GOT3 (cell line): ENCODE measurements around the gene SPRR2D.
"Not testable (repeated sequence)": the region's sequence is repeated elsewhere in the genome, so short reads cannot be mapped to it uniquely, and the experiment has no call there.

Experiments
- DNase-seq: peaks from one replicate; lab custom pipeline; 2025; ENCODE audit warnings: mixed read lengths; lab: John Stamatoyannopoulos, UW

Gene SPRR2D

DNA sequence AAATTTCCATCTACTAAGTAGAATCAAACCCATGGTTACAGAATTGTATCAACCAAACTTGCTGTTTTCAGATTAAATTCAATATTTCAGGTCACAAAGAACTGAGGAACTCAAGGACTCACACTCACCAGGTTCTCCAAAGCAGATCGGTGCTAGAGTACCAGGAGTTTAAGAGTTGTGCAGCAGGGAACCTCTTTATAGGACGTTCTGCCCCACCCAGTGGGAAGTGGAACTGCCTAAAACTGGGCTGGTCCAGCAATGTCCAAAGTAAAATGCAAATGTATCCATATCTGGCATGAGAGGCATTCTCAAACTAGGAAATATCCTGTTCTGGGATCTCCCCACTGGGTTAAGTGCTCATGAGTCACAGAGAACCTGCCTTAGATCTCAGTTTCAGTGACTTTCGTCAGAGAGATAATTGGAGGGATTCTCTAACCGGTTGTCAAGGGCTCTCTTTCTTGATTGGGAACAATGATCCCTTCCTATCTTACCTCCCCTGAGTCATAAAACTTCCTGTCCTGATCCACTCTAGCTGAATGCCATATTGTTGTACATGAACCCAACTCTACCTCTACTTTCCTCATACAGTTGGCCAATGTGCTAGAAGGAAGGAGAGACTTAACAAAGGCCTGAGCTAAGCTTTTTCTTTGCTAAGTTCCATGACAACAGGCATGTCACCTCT lies at the start of gene SPRR2D:
TSS of gene SPRR2D (minus strand) at position 171 of the 682 bp plus-strand sequence. CDS start 774 bp downstream, outside the sequence.
- DNase-seq: no peak

- DNase-seq: no peak
These were observed 46.7 kb upstream of the SPRR2D start for GRCh38 chr1:153087652-153088051.

GRCh38 chr1:153081736-153082135 lies 40.8 kb upstream of the SPRR2D start:
- no peak for DNase-seq

- no peak for DNase-seq
These were observed 32.1 kb upstream of the SPRR2D start for GRCh38 chr1:153072806-153073726.

- no peak for DNase-seq
These were observed 30.6 kb upstream of the SPRR2D start, which contains the start of gene SPRR2B for GRCh38 chr1:153071511-153071910. Gene SPRR2B (minus strand): TSS chr1:153071611. CDS start chr1:153070839, 772 bp downstream.

DNA sequence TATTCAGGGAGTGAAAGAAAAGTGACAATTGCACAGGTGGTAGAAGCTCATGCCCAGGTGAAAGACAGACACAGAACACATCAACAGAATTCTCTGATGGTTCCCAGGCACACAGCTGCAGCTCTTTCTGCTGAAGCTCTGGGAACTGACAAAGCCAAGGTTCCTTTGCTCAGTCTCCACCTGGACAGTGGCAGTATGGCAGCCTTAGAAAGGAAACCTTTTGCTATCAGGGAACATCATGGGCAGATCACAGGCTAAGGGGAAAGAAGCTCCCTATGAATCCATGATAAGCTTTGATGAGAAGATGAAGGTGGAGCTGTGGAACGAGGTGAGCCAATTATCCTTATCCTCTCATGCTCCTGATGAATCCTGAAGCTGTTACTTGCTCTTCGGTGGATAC lies 29.3 kb upstream of the SPRR2D start:
- no peak for DNase-seq

- no peak for DNase-seq
These were observed 18.2 kb upstream of the SPRR2D start for GRCh38 chr1:153058826-153059784.

DNA sequence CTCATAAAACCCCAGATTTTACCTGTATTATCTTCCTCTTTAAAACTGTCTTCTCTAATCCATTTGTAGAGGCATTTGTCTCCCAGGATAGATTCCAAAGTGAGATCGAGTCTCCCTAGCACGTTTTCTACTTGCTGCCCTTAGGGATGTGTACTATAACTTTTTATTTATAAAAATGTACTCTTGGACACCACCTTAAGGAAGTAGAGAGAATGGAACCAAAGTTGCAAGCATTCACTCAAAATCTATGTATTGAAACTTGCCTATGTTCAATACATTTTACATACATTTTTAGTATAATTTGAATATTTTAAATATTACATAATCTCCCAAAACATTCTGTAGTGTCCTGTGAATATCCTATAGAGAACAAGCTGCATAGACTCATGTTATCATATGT lies 17.2 kb upstream of the SPRR2D start:
- DNase-seq: no peak

GRCh38 chr1:153057375-153057774 lies 16.5 kb upstream of the SPRR2D start, which contains the start of gene SPRR2A:
Gene SPRR2A (minus strand): TSS chr1:153057512. CDS start chr1:153056735, 777 bp downstream.
- DNase-seq: no peak

GRCh38 chr1:153056111-153056510 lies 15.2 kb upstream of the SPRR2D start:
- not testable (repeated sequence) for DNase-seq

GRCh38 chr1:153049211-153049610 lies 8.3 kb upstream of the SPRR2D start:
- no peak for DNase-seq

- DNase-seq: no peak
These were observed 5.7 kb downstream of the SPRR2D start for GRCh38 chr1:153035211-153035610.

DNA sequence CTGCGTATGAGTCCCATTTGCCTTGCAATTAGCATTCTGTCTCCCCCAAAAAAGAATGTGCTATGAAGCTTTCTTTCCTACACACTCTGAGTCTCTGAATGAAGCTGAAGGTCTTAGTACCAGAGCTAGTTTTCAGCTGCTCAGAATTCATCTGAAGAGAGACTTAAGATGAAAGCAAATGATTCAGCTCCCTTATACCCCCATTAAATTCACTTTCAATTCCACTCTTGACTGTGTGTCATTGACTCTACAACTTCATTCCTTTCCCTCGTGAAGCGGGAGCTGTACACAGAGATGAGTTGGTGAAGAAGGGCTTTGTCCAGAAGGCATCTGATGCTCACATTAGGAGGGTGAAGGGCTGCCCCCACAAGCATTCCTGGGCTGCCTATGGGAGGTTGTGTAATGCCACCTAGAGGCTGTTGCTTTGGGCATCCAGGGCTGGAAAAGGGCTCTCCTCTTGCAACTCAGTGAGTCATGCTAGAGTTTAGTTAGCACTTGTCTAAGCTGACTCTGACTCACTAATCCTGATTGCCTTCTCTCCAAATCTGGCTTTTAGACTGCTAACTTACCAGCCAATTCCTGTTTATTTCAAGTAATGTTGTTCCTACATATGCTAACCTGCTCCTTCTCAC lies 8.1 kb downstream of the SPRR2D start:
- DNase-seq: no peak

- DNase-seq: no peak
These were observed 8.8 kb downstream of the SPRR2D start for GRCh38 chr1:153032073-153032472.

- no peak for DNase-seq
These were observed 10.0 kb downstream of the SPRR2D start, which contains the start of gene SPRR1B for GRCh38 chr1:153030895-153031294. Gene SPRR1B (plus strand): TSS chr1:153031203. CDS start chr1:153032346, 1,143 bp downstream.

- no peak for DNase-seq
These were observed 12.2 kb downstream of the SPRR2D start for GRCh38 chr1:153028766-153029165.

DNA sequence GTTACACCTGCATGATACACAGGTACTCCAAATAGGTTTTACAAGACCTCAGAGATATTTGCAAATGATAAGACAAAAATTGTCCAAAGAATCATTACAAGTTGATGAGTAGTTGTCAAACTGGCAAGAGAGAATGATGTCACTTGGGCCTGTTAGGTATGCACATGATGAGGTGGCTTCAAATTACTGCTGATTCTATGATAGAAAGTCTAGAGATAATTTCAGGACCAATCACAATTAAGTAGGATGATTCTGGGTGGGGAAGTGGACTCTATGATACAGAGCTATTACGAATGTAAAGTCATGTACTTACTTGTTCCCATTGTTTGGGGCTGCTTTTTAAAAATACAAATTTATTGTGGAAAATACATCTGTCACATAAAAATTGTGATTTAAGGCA lies 15.1 kb downstream of the SPRR2D start:
- no peak for DNase-seq

- no peak for DNase-seq
These were observed 16.5 kb downstream of the SPRR2D start for GRCh38 chr1:153024413-153024812.

DNA sequence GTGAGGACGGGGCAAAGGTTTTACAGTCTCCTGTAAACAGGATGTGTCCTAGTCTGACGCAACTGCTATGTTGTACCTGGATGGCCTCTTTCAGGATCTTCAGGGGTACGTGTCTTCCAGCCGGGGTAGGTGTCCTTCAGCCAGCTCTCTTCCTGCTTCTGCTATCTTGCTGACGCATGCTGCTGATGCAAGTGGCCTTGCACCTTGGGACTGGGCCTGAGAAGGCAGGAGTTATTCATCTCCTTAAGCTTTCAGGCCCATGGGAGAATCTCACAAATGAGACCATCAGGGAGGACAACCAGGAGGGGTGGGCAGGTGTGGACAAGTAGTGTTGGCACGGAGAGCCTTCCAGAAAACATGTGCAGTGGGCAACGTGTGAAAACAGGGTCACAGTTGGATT lies 17.8 kb downstream of the SPRR2D start:
- no peak for DNase-seq

GRCh38 chr1:153022340-153022739 lies 18.6 kb downstream of the SPRR2D start:
- not testable (repeated sequence) for DNase-seq

DNA sequence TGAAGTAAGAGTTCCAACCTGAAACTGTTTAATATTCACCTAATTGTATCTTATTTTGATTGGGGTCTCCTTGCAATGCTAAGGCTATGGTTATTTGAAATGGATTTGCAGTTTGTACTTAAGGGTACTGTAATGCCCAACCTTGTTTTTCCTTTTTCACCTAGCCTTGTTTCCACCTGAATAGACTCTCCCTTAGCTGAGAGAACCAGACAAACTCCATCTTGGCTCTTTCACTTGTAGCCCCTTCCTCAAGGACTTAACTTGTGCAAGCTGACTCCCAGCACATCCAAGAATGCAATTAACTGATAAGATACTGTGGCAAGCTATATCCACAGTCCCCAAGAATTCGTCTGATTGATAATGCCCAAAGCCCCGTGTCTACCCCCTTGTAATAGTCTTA lies 19.1 kb downstream of the SPRR2D start:
- not testable (repeated sequence) for DNase-seq
